Measurements from ENCODE around the gene FMNL3.

DNA sequence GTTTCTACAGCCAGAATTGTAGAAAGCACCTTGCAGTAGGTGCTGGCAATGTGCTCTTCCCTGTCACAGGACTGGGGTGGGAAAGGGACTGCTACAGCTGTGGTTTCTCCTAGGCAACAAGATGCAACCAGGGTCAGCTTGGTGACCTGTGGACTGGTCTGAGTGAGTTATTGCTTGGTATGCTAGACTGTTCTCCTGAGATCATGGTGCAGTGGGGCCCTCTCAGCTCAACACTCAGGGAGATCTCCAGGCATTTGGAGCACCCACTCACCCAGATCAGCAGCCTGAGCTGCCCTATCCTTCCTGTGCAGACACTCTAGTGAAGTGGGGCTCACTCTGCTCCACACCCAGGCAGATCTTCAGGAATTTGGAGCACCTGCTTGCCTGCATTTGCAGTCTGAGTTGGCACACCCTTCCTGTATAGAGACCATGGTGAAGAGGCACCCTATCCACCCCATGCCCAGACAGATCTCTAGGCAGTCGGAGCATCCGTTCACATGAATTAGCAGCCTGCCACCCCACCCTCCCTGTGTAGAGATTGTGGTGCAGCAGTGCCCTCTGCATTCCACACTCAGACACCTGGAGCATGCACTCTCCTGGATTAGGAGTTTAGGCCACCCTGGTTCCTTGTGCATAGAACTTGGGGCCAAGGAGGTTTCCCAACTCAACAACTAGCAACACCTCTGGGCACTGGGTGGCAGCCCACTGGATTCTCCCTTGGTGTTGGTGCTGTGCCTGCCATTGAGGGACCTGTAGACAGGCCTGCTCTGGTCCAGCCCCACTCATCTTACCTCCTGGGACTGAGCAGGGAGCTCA is 97.9 kb downstream of the FMNL3 start:
- TF ChIP-seq, protein P1, sequence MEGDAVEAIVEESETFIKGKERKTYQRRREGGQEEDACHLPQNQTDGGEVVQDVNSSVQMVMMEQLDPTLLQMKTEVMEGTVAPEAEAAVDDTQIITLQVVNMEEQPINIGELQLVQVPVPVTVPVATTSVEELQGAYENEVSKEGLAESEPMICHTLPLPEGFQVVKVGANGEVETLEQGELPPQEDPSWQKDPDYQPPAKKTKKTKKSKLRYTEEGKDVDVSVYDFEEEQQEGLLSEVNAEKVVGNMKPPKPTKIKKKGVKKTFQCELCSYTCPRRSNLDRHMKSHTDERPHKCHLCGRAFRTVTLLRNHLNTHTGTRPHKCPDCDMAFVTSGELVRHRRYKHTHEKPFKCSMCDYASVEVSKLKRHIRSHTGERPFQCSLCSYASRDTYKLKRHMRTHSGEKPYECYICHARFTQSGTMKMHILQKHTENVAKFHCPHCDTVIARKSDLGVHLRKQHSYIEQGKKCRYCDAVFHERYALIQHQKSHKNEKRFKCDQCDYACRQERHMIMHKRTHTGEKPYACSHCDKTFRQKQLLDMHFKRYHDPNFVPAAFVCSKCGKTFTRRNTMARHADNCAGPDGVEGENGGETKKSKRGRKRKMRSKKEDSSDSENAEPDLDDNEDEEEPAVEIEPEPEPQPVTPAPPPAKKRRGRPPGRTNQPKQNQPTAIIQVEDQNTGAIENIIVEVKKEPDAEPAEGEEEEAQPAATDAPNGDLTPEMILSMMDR (IDR thresholded peaks at IDR 0.05; ENCODE audit: low read length) = no peak
- no peak for TF ChIP-seq EZH2phosphoT487 (IDR thresholded peaks at IDR 0.05; ENCODE audit: low read length)

All from MM.1S (cell line).